Panc1 (cell line): Measurements from ENCODE around the gene ZNF654.

Experiments
- CTCF ChIP-seq: fragments of 450-650 bp; IDR thresholded peaks from 2 replicates; pipeline ENCODE4 v1.5.1; 2017; ENCODE audit warnings: mild to moderate bottlenecking
- POLR2AphosphoS5 ChIP-seq: IDR thresholded peaks from 2 replicates; pipeline ENCODE4 v1.6.1; 2012; ENCODE audit warnings: mild to moderate bottlenecking, low read depth, low read length, moderate library complexity
- SIN3A ChIP-seq: IDR thresholded peaks from 2 replicates; pipeline ENCODE4 v1.6.1; 2012; ENCODE audit warnings: low read depth, mild to moderate bottlenecking, low read length, moderate library complexity, borderline replicate concordance; ENCODE audit not compliant: insufficient read depth
- TF ChIP-seq, protein P1 (sequence below), 2 experiments: IDR thresholded peaks; 2 replicates each; pipeline ENCODE4 v1.6.1; 2011 to 2012; ENCODE audit warnings: low read depth in 2 of 2, control low read depth in 1 of 2, low read length in 1 of 2, mild to moderate bottlenecking in 1 of 2, moderate library complexity in 1 of 2; ENCODE audit not compliant: insufficient read depth in 1 of 2

DNA sequence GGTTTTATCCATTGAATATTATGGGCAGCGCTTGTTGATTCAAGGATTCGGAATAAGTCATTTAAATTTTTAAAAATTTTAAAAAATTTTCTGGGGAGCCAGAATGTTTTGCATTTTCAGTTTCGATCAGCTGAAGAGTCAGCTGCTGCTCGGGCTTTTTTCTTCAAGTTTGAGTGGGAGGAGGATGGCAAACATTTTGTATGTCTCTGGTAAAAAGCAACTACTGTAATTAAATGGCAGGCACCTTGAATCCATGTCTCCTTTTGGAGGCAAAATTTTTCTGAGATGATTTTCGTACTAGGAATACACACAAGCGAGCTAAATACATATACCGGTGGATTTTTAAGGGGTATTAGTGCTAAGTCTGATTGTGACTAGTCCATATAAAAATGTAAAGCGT, 91.3 kb downstream of the ZNF654 start:
- TF ChIP-seq CTCF (no peak), POLR2AphosphoS5 (no peak), SIN3A (no peak)
- TF ChIP-seq, protein P1, sequence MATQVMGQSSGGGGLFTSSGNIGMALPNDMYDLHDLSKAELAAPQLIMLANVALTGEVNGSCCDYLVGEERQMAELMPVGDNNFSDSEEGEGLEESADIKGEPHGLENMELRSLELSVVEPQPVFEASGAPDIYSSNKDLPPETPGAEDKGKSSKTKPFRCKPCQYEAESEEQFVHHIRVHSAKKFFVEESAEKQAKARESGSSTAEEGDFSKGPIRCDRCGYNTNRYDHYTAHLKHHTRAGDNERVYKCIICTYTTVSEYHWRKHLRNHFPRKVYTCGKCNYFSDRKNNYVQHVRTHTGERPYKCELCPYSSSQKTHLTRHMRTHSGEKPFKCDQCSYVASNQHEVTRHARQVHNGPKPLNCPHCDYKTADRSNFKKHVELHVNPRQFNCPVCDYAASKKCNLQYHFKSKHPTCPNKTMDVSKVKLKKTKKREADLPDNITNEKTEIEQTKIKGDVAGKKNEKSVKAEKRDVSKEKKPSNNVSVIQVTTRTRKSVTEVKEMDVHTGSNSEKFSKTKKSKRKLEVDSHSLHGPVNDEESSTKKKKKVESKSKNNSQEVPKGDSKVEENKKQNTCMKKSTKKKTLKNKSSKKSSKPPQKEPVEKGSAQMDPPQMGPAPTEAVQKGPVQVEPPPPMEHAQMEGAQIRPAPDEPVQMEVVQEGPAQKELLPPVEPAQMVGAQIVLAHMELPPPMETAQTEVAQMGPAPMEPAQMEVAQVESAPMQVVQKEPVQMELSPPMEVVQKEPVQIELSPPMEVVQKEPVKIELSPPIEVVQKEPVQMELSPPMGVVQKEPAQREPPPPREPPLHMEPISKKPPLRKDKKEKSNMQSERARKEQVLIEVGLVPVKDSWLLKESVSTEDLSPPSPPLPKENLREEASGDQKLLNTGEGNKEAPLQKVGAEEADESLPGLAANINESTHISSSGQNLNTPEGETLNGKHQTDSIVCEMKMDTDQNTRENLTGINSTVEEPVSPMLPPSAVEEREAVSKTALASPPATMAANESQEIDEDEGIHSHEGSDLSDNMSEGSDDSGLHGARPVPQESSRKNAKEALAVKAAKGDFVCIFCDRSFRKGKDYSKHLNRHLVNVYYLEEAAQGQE (IDR thresholded peaks at IDR 0.05; ENCODE audit: insufficient read depth in 1 of 2, low read depth in 2 of 2, low read length in 1 of 2), result no peak
